ENCODE measurements around the gene NFATC3.

The NFATC3 gene

DNA sequence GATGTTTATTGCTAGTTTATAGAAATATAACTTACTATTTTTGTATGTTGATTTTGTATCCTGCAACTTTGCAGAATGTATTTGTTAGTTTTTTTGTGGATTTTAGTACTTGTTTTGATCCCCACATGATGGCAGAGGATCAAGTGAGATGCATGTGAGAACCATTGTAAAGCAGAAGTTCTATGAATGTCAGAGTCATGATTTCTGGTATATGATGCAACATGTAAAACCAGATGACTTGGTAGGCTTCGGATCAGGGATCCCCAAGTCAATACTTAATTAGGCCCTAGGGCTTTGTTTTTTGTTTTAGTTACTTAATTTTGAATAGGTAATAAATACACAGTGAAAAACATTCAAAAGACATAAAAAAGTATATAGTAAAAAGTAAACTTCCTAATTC, 104.9 kb downstream of the NFATC3 start:
- DNase-seq (ENCODE audit: low spot score): no peak

DNA sequence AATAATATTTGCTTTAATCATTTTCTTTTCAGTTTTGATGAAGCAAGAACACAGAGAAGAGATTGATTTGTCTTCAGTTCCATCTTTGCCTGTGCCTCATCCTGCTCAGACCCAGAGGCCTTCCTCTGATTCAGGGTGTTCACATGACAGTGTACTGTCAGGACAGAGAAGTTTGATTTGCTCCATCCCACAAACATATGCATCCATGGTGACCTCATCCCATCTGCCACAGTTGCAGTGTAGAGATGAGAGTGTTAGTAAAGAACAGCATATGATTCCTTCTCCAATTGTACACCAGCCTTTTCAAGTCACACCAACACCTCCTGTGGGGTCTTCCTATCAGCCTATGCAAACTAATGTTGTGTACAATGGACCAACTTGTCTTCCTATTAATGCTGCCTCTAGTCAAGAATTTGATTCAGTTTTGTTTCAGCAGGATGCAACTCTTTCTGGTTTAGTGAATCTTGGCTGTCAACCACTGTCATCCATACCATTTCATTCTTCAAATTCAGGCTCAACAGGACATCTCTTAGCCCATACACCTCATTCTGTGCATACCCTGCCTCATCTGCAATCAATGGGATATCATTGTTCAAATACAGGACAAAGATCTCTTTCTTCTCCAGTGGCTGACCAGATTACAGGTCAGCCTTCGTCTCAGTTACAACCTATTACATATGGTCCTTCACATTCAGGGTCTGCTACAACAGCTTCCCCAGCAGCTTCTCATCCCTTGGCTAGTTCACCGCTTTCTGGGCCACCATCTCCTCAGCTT, 105.8 kb downstream of the NFATC3 start:
- DNase-seq (ENCODE audit: low spot score): no peak

DNA sequence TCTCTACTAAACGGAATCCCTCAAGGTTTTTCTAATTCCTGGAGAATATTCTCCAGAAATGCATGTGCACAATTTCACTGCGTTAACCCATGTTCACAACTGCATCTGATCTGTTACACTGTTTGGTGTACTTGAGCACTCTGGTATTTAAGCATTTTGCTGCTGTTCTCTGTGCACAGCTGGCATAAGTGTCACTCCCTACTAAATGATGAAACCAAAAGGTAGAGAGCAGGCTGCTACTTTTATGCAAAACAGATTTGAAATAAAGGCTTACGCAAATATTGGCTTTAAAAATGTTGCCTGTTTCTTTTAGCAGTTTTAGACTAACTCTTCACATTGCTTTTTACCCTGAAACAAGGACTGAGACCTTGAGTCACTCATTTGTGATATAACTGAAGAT, 109.1 kb downstream of the NFATC3 start:
- no peak for DNase-seq (ENCODE audit: low spot score)

DNA sequence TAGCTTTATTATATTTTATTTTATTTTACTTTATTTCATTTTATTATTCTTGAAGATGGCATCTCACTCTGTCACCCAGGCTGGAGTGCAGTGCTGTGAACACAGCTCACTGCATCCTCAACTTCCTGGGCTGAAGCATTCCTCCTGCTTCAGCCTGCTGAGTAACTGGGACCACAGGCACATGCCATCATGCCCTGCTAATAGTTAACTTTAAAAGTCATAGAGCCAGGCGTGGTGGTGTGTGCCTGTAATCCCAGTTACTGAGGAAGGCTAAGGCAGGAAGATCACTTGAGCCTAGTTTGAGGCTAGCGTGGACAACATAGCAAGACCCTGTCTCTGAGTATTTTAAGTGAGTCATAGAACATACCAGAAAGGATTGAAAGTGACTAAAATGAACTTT, 112.1 kb downstream of the NFATC3 start:
- DNase-seq (ENCODE audit: low spot score): no peak

DNA sequence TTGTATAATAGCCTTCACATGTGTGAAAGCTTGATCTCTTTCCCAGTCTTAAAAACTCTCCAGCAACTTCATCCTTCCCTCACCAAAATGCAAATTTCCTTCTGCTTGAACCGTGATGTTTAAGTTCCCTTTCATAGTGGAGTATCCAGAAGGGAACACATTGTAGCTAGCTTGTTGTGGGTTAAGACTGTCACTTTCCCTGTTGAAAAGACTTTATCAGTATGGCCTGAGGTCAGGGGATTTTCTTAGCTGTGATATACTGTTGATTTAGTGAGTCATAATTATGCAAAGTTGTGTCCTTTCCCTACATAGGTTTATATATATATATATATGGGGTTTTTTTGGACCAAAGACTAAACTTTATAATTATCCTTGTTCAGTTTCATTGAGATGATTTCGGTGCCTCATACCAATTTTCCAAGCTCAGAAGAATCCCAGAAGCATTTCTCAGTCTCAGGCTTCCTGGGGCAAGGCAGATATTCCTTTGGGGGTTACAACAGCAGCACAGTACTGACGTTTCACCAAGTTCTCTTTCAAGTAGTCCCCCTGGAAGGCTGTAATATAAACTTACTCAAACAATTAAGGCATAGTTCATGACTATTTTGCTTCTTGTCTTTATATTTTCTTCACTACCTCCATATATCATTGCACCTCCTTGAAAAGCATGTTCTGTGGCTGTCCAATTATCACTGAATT, 115.1 kb downstream of the NFATC3 start:
- DNase-seq (ENCODE audit: low spot score): no peak

DNA sequence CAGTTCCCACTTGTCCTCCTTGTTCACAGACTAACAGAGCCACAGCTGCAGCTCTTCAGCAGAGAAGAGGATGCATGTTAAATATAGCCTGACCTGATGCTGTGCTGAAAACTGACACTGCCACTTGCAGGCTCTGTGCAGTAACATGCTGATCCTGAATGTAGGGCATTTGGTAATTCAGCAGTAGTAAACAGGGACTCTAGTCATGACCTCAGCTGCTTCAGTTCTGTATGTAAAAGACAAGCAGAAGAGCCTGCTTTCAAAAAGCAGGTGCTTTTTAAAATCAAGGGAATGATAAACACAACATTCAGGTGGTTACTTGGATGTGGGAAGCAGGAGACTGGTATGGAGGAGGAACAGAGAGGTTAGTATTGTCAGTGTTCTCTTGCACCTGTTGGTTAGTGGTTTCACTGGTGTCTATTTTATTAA, 116.9 kb downstream of the NFATC3 start:
- DNase-seq (ENCODE audit: low spot score): no peak

DNA sequence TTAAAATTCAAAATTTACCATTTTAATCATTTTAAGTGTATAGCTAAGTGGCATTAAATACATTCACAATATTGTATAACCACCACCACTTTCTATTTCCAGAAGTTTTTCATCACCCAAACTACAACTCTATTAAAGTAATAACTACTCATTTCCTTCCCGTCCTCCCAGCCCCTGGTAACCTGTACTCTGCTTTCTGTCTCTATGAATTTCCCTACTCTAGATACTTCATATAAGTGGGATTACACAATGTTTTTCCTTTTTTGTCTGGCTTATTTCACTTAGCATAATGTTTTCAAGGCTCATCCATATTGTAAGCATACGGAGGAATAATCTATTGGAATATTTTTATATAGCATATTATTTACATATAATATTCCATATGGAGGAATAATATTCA, 121.1 kb downstream of the NFATC3 start:
- DNase-seq (ENCODE audit: low spot score): no peak

DNA sequence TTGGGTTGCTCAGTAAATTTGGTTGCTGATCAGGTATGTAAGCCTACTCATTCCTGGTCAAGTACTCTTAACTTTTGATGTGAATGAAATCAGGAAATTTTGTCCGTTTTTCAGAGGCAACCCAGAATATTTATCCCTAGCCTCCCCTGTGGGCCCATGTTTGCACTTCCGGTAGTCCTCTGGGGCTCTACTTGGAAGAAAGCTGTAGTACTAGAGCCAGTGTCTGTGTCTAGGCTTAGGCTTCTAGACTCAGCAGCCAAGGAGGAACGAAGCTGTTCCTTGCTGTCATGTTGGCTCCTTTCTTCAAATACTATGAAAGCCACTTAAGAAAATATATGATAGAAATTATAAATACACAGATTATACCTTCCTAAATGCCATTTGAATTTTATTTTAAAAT, 129.6 kb downstream of the NFATC3 start:
- no peak for DNase-seq (ENCODE audit: low spot score)

DNA sequence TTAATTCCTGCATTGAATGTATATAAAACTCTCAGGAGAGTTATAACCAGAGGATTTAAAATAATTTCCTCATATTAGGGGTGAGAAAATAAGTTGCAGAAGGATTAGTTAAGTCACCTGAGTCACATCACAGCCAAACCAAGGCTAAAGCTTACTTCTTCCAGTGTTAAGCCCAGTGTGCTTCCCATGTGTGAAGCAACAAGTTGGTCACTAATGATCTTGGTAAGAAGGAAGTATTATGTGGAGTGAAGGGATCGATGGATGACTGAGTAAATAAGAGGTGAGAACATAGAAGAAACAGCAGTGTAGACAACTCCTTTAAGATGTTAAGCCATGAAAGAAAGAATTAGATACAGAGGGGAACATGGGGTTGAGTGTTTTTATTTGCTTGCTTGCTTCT, 130.1 kb downstream of the NFATC3 start:
- no peak for DNase-seq (ENCODE audit: low spot score)

DNA sequence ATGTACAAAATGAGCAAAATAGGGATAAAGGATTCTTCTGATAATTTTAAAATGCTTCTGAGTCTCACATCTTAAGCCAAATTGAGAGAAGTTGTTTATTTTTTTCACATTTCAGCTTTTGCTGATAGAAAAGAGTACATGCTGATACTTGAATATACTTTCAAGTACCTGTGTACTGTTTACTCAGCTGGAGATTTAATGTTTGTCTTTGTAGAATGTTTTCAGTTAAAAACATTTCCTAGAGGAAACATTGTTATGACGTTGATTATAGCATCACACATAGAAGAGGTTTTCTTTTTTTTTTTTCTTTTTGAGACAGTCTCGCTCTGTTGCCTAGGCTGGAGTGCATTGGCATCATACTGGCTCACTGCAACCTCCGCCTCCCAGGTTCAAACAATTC, 131.1 kb downstream of the NFATC3 start:
- no peak for DNase-seq (ENCODE audit: low spot score)

DNA sequence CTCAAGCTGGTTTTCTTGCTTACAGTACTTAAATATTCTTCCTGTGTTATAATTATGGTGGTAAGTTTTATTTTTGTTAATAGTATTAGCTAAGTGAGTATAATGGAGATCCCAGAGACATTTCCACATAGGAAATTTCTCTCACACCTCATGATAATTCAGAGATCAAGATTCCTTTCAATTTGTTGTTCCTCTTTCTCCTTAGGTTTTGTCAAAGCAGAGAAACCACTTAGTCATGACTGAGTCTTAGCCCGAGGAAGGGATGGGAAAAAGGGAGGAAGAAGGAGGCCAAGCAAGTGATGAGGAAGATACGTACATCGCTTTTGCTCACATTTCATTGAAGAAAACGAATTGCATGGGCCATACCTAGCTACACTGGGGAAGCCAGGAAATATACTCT, 132.3 kb downstream of the NFATC3 start:
- no peak for DNase-seq (ENCODE audit: low spot score)

DNA sequence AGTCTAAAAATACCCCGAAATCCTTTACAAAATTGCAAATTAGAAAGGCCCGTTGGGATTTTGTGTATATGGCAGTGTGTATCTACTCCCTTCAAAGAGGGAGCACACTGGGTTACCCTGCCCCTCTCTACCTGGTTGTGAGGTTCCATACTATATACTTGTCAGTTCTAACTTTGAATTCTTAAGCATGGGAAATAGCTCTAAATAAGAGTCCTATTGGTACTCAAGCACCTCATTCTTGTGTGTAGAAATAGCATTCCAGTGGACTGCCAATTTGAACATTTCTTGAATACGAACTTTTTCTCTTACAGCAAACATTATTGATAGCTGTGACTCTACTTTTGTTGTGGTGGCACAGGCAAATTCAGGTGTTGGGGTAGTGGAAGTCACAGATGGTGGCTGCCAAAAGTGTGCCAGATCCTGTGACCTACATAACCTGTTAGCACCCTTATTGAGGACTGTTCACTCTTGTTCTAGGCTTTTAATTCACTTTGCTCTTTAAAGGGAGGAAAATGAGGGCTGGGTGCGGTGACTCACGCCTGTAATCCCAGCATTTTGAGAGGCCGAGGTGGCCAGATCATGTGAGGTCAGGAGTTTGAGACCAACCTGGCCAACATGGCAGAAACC, 134.7 kb downstream of the NFATC3 start:
- no peak for DNase-seq (ENCODE audit: low spot score)

DNA sequence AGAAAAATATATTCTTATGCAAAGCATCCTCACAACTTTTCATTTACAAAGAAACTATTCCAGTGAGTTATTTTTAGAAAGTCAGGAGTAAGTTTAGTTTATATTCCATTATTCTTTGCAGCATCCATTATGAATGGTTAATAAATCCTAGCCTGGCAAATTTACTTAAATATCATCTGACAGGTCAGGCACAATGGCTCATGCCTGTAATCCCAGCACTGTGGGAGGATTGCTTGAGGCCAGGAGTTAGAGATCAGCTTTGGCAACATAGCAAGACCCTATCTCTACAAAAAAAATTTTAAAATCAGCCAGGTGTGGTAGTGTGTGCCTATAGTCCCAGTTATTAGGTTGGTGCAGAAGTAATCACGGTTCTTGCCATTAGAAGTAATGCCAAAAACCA, 137.9 kb downstream of the NFATC3 start:
- DNase-seq (ENCODE audit: low spot score): no peak

DNA sequence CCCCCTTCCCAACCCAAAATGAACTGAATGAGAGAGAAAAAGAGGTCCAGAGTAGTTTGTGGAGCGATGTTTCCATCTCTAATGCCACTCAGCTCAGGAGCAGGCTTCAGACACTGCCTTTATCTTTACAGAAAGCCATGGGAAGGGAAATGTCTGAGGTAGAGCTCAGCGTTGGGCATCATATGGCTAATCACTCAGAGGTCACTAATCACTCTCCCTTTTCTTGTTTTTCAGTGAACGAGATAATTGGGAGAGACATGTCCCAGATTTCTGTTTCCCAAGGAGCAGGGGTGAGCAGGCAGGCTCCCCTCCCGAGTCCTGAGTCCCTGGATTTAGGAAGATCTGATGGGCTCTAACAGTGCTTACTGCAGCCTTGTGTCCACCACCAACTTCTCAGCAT, 140.9 kb downstream of the NFATC3 start:
- no peak for DNase-seq (ENCODE audit: low spot score)

DNA sequence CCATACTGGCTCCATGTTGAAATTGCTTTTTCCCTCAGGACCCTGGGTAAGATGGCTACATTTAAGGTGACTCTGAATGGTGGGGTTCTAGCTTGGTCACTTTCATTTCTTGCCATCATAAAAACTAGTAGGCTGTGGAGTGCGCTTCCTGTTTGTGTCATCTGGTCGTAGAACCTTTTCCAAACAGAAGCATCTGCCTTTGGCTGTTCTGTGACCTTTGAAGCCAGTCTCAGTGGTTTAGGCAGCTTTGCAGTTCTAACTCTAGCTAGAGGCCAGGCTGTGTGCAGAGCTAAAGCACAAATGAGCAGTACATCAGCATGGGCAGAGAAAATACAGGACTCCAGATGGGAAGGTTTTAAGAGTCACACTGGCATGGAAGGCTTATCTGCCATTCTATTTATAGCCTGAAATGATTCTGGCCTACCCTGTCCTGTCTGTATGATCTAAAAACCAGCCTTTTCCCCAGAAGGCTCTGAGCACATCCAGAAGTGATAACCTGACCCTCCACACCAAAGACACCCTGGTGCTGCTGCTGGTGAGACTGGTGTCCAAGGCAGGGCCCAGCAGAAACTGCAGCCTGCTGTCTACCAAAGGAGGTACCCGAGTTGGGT, 142.1 kb downstream of the NFATC3 start:
- DNase-seq (ENCODE audit: low spot score): no peak

DNA sequence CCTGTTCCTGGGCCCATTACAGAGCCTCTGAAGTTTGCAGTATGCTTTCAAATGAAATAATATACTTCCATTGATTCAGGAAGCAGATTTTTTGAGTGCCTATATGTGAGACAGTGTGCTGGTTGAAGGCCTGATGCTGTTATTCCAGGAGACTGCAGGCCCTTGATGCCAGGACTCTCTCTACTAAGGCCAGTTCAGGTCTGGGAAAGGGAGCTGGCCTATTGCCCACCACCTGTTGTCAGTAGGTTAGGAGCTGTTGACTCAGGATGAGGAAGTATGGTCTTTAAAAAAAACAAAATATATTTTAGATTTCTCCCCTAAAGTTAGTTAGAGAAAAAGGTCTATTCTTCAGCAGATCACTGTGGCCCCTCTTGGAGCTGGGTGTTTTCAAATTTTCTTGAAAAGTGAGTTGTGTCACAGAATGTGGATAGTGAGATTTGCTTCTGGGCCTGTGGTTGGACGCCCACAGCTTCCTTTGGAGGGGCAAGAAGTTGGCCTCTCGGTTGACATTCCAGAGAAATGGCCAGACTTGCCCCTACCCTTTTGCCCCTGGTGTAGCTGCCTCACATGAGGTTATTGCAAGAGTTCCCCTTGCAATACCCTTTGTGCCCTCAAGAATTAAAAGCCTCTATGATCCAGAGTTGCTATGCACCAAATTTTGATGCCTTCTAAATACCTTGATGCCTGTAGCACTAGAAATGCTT, 142.8 kb downstream of the NFATC3 start:
- no peak for DNase-seq (ENCODE audit: low spot score)

DNA sequence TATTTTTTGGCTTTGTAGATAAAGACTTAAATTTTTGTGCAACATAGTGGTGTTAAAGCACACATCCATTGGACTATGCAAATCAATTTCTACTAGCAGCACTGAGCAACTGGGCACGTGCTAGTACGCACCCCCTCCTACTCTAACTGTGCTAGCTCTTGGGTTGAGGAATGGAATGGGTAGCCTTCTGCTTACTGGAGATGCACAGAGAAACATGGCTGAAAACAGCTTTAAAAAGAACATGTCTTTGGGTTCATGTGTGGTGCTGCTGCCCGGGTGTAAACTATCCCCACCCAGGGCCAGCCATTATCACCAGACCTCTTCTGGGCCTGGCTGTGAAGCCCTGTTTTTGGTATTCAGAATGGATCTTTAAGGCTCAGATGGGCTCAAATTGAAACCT, 143.5 kb downstream of the NFATC3 start:
- DNase-seq (ENCODE audit: low spot score): no peak

DNA sequence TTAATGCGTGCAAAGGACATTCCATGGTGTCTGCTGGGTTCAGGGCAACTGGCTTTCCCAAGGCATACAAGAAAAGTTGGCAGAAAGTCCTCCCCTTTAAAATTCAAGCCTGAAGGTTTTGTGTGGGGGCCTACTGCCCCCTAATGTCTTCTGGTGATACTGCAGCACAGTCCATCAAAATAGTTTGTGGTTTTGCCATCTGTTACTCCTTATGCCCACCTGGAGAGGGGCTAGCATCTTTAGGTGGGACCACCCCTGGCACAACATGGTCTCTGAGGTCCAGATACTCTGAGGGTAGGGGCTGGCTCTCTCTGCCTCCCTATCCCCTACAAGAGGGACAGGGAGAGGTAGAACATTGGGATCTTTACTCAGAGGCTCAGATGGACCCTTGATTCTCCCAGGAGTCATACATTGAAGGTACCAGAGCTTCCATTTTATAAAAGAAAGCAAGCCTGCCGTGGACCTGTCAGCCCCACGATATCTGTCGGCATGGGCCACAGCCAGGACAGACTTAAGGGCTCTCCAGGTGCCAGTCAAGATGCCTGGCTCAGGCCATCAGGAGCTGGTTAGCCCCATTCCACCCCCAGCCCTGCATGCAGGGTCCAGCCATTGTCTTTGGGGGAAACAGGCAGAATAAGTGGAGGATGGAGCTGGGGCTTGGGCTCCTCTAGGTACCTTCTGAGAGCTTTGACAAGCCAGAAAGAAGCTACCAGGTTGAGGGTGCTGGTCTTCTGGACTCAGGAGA, 144.4 kb downstream of the NFATC3 start:
- DNase-seq (ENCODE audit: low spot score): no peak

DNA sequence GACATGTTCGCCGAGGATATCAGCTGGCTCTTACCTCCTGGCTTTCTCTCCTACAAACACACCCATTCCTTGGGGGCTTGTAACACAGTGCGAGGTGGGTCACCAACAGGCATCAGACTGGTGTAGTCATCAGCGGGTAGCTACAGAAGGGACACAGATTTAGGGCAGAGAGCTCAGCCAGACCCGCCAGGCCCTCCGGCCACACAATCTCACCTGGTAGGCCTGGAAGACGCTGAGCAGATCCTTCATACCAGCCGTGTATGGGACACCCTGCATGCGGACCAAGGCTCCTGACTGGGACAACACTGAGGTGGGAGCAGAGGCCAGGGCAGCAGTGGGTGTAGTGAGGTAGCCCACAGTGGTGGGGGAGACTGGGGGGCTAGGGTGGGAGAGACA, 145.0 kb downstream of the NFATC3 start:
- no peak for DNase-seq (ENCODE audit: low spot score)

DNA sequence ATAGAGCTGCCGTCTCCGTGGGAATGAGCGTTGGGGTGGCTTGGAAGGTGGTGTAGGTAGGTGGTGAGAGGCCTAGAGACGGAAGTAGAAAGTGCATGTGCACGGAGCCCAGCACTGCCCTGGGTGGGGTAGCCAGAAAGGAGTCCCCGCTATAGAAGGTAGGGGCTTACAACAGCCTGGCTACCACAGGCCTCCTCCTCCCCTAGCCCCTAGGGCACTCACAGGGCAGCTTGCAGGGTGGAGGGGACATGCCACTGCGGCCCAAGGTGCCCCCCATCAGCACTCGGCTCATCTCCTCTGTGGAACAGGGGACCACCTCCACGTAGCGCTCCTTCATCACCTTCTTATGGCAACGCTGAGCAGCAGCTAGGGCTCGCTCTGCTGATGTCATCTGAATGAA, 145.8 kb downstream of the NFATC3 start:
- DNase-seq (ENCODE audit: low spot score): no peak

DNA sequence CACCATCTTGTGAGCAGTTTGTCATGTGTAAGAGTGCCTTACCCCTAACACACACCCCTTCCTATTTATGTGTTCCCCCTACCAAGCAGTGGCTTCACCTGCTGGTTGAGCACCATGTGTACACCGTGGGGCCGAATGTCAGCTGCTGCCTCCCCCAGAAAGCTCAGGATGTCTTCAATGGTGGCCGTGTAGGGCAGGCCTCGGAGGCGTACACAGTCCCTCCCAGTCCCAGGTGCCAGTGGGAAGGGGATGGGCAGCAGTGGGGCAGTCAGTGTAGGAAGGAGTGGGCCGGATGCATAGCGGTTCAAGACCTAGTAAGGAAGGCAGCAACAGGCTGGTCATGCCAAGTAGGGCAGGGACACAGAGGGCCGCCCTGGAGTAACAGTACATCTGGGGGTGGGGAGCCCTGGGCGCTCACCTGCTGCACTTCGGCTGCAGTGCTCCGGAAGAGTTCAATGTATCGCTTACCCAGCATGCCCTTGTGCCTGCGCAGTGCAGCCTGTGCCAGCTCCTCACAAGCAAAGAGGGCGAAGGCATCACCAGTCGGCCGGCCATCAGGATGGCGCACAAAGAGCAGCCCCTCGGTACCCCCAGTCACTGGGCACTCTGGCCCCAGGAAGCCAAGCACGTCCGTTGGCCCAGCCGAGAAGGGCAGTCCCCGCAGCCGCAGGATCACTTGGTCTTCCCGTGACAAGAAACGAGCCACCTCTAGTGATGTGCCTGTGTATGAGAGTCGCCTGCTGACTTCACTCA, 146.4 kb downstream of the NFATC3 start:
- no peak for DNase-seq (ENCODE audit: low spot score)
